ENCODE measurements around the gene CYFIP2. TPM values are rescaled to one million over a fixed set of nuclear protein-coding genes. Genes with fewer than 3 reads are reported as not detected.

CYFIP2 gene
- total RNA-seq, 2 donors from 2014 or later: 363 to 389 TPM

DNA sequence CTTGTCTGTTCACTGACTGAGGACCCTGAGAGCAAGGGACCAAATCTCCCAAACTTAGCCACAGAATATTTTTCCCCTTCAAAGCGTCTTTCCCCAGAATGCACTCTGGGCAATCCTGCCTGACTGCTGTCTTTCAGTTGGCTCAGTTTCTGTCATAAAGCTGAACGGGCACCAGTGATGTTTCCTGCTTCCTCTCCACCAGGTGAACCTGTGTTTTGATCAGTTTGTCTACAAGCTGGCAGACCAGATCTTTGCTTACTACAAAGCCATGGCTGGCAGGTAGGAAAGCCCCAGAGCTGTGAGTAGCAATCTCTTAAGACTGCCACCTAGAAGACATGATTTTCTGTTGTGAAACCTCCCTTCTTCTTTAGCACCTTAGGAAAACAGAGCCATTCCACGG is 61.8 kb downstream of the CYFIP2 start:
- ATAC-seq (peak; percentile 82), DNase-seq (no peak)
- Mint-ChIP-seq H3K27me3 (no peaks in the 10 kb centered on the region), H3K36me3 (ENCODE audit: low read depth) (peaks cover 16% of the 10 kb centered on the region), H3K27ac (peak overlapping the region; percentile 94), H3K4me3 (peak overlapping the region; percentile 71), H3K4me1 (peaks cover 23% of the 10 kb centered on the region)
- no peaks in the 10 kb centered on the region for H3K9me3 ChIP-seq (ENCODE audit: control insufficient read depth, low read length, poor library complexity, severe bottlenecking)

GRCh38 chr5:157328277-157328912 is 62.5 kb downstream of the CYFIP2 start:
- H3K27ac Mint-ChIP-seq: peak overlapping the region; percentile 94
- peaks cover 25% of the 10 kb centered on the region for H3K4me1 Mint-ChIP-seq
- no peaks in the 10 kb centered on the region for H3K9me3 ChIP-seq (ENCODE audit: control insufficient read depth, low read length, poor library complexity, severe bottlenecking)
- no peaks in the 10 kb centered on the region for H3K27me3 Mint-ChIP-seq
- DNase-seq: peak in 2 of 3 donors; percentile 34 to 37
- peak overlapping the region; percentile 71 for H3K4me3 Mint-ChIP-seq
- ATAC-seq: peak; percentile 92
- peaks cover 16% of the 10 kb centered on the region for H3K36me3 Mint-ChIP-seq (ENCODE audit: low read depth)

DNA sequence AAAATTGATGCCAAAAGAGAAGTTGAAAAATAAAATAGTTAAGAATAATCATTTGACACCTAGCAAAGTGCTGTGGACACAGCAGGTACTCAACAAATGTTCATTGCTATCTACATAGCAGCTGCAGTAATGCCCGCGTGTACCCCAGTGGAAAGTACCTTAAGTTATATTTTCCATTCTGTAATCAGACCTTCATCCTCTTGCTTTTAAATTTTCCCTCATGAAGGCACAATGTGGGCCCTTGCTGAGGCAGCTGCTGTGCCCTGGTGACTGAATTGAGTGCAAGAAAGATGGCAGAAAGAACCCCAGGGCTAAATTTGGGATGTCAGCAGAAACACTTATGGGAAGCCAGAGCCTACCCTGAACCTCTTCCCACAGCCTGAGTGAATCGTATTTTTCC is 65.9 kb downstream of the CYFIP2 start:
- no peaks in the 10 kb centered on the region for H3K9me3 ChIP-seq (ENCODE audit: control insufficient read depth, low read length, poor library complexity, severe bottlenecking)
- Mint-ChIP-seq H3K27ac (peak overlapping the region; percentile 60), H3K36me3 (ENCODE audit: low read depth) (peaks cover 14% of the 10 kb centered on the region), H3K27me3 (no peaks in the 10 kb centered on the region), H3K4me1 (peaks cover 26% of the 10 kb centered on the region), H3K4me3 (no peak overlapping the region)
- DNase-seq (no peak), ATAC-seq (no peak)

GRCh38 chr5:157335534-157336422 is 69.9 kb downstream of the CYFIP2 start:
- Mint-ChIP-seq H3K36me3 (ENCODE audit: low read depth) (peaks cover 6% of the 10 kb centered on the region), H3K27me3 (no peaks in the 10 kb centered on the region), H3K4me3 (no peak overlapping the region), H3K27ac (peak overlapping the region; percentile 37), H3K4me1 (peaks cover 7% of the 10 kb centered on the region)
- DNase-seq: no peak
- ATAC-seq: no peak
- H3K9me3 ChIP-seq (ENCODE audit: control insufficient read depth, low read length, poor library complexity, severe bottlenecking): no peaks in the 10 kb centered on the region

- no peak overlapping the region for H3K27ac Mint-ChIP-seq
- H3K36me3 Mint-ChIP-seq (ENCODE audit: low read depth): peaks cover 6% of the 10 kb centered on the region
- ATAC-seq: no peak
Observed at GRCh38 chr5:157336423-157336744, 70.5 kb downstream of the CYFIP2 start.

GRCh38 chr5:157339409-157339808 is 73.5 kb downstream of the CYFIP2 start:
- peaks cover 3% of the 10 kb centered on the region for H3K4me1 Mint-ChIP-seq
- ATAC-seq (no peak), DNase-seq (no peak)
- H3K9me3 ChIP-seq (ENCODE audit: control insufficient read depth, low read length, poor library complexity, severe bottlenecking): no peaks in the 10 kb centered on the region
- H3K36me3 Mint-ChIP-seq (ENCODE audit: low read depth): peaks cover 2% of the 10 kb centered on the region
- no peaks in the 10 kb centered on the region for H3K27me3 Mint-ChIP-seq
- H3K27ac Mint-ChIP-seq: peak overlapping the region; percentile 19
- no peak overlapping the region for H3K4me3 Mint-ChIP-seq

More at GRCh38 chr5:157336423-157336744, 70.5 kb downstream of the CYFIP2 start:
- H3K27me3 Mint-ChIP-seq: no peaks in the 10 kb centered on the region
- no peaks in the 10 kb centered on the region for H3K9me3 ChIP-seq (ENCODE audit: control insufficient read depth, low read length, poor library complexity, severe bottlenecking)
- peaks cover 5% of the 10 kb centered on the region for H3K4me1 Mint-ChIP-seq
- no peak for DNase-seq
- H3K4me3 Mint-ChIP-seq: no peak overlapping the region

DNA sequence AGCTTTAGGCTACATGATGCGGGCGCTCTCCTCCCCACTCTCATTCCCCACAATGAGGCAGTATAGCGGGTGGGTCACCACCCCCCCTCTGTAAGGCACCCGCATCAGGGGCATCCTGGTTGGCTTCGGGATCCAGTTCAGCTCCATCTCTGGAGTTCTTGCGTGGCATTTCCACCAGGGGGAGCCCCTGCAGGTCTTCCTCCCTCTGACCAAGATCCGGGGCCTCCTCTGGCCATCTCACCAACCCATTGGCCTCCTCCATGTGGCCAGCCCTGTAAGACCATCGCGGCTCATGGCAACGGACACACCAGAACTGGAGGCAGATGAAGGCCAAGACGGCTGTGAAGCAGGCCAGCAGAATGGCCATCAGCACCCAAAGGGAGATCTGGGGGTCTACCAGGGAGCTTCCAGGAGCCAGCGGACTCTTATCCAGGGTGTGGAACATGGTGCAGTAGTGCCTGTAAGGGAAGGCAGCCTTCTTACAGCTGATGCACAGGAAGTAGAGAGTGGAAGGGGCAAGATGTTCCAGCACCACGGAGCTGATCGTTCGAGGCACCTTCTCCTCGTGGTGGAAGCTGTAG is 77.0 kb downstream of the CYFIP2 start:
- DNase-seq (peak in 1 of 3 donors; percentile 20), ATAC-seq (peak; percentile 32)
- Mint-ChIP-seq H3K4me3 (no peak overlapping the region), H3K36me3 (ENCODE audit: low read depth) (peaks cover 8% of the 10 kb centered on the region), H3K27me3 (no peaks in the 10 kb centered on the region), H3K27ac (peak overlapping the region; percentile 51), H3K4me1 (peaks cover 19% of the 10 kb centered on the region)
- H3K9me3 ChIP-seq (ENCODE audit: control insufficient read depth, low read length, poor library complexity, severe bottlenecking): no peaks in the 10 kb centered on the region

DNA sequence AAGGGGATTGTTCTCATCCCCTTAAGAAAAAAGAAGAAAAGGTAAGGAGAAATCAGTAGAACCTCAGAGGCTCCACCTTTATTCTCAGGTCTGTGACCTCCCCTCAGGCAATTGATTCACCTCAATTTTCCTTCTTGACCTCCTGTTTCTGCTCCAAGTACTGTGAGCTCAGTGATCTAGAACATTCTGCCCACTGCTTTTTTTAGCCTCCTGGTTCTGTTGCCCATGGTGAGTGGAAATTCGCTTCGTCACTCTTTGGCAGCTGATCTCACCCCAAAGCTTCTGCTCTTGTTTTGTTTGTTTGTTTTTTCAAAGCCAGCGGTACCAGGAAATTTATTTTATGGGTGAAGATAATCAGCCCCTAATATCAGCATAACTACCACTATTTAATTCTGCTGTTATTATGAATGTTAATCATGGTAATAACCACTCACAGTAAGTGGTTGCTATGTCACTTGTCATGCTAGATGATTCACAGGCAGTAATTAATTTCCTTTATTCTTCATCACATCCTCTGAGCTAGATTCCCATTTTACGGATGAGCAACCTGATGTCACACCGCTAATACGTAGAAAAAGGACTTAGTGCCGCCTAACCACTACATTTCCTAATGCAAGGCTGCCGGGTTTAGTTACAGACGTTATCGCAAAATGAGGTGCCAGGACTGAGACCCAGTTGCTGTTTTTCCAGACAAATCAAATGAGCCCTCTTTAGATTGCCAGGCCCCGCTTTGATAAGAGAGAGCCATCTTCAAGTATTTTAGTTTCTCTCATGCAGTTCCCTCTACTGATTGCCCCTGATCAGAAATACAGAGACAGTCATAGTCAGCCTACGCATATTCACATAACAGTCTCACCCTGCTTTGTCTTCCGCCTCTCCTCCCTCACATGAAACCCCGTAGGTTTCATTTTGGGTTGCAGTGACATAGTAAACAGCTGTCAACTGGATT is 78.2 kb downstream of the CYFIP2 start:
- DNase-seq: no peak
- Mint-ChIP-seq H3K27me3 (no peaks in the 10 kb centered on the region), H3K36me3 (ENCODE audit: low read depth) (peaks cover 8% of the 10 kb centered on the region), H3K4me3 (peak overlapping the region; percentile 67), H3K27ac (peak overlapping the region; percentile 87), H3K4me1 (peaks cover 24% of the 10 kb centered on the region)
- no peaks in the 10 kb centered on the region for H3K9me3 ChIP-seq (ENCODE audit: control insufficient read depth, low read length, poor library complexity, severe bottlenecking)
- peak; percentile 78 for ATAC-seq

DNA sequence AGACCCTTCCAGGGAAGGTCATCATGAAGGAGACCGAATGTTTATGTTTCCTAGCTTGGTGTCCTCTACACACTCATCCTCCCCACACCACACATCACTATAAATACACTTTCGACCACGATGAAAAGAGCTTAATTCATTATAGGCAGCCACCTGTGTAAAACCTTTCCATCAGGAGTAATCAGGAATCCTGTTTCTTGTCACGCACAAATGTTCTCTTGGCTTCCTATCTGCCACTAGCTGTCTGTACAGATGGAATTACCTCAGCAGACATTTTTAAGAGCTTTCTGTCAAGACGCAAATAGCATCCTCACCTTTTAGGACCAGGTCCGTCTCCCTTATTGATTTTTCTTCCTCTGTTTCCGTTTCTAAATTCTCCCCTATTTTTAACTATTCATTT is 79.1 kb downstream of the CYFIP2 start:
- Mint-ChIP-seq H3K36me3 (ENCODE audit: low read depth) (peaks cover 9% of the 10 kb centered on the region), H3K4me1 (peaks cover 32% of the 10 kb centered on the region), H3K4me3 (peak overlapping the region; percentile 67), H3K27me3 (no peaks in the 10 kb centered on the region), H3K27ac (peak overlapping the region; percentile 87)
- no peak for ATAC-seq
- H3K9me3 ChIP-seq (ENCODE audit: control insufficient read depth, low read length, poor library complexity, severe bottlenecking): no peaks in the 10 kb centered on the region
- no peak for DNase-seq

- H3K4me1 Mint-ChIP-seq: peaks cover 36% of the 10 kb centered on the region
- H3K27ac Mint-ChIP-seq: peak overlapping the region; percentile 87
- H3K36me3 Mint-ChIP-seq (ENCODE audit: low read depth): peaks cover 10% of the 10 kb centered on the region
- no peak for ATAC-seq
- DNase-seq: no peak
- no peaks in the 10 kb centered on the region for H3K9me3 ChIP-seq (ENCODE audit: control insufficient read depth, low read length, poor library complexity, severe bottlenecking)
- no peak overlapping the region for H3K4me3 Mint-ChIP-seq
- no peaks in the 10 kb centered on the region for H3K27me3 Mint-ChIP-seq
Observed at GRCh38 chr5:157345485-157345884, 79.6 kb downstream of the CYFIP2 start.

DNA sequence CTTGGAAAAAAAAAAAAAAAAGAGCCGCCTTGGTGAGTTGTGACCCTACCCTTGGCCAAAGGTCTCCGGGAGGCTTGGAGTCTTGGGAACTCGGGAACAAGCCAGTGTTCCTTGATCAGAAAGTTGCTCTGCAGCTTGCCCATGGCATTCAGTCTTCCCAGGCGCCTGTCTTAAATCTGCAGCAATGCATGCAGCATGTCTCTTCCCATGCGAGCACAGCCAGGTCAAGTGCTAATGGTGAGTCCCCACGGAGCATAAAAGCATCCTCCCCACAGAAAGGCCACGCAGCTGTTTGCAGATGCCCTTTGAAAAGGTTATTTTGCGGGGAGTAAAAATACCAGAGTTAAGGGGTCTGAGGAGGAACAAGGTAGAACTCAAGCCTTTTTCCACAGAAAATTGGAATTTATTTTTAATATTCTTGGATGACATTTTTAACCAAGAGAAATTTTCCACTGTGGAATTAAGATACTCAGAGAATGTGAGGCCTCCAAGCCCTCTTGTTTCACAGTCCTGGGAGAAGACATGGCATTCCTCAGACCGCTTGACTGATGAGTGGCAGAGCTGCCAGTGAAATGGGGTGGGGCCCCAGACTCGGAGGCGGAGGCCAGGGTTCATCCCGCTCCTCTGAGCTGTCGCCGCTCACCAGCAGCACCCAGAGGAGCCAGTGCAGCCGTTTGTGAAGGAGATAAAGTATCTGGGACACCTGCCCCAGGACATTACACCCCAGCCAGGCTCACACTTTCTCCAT is 81.6 kb downstream of the CYFIP2 start:
- Mint-ChIP-seq H3K4me3 (no peak overlapping the region), H3K36me3 (ENCODE audit: low read depth) (peaks cover 12% of the 10 kb centered on the region), H3K27ac (no peak overlapping the region), H3K4me1 (peaks cover 48% of the 10 kb centered on the region), H3K27me3 (no peaks in the 10 kb centered on the region)
- no peak for ATAC-seq
- DNase-seq: no peak
- no peaks in the 10 kb centered on the region for H3K9me3 ChIP-seq (ENCODE audit: control insufficient read depth, low read length, poor library complexity, severe bottlenecking)

DNA sequence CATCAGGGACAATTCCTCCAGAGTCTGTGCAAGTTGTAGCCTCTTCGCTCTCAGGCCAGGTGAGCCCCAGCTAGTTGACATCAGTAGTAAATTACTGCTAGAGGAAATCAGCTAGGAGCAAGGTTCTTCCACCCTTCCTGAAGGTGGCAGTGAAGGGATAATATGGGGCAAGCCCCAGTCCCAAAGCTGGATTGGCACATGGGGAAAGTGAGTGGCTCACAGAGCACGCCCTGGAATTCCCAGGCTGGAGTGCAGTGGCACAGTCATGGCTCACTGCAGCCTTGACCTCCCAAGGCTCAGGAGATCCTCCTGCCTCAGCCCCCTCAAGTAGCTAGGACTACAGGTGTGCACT is 82.1 kb downstream of the CYFIP2 start:
- Mint-ChIP-seq H3K36me3 (ENCODE audit: low read depth) (peaks cover 15% of the 10 kb centered on the region), H3K4me3 (no peak overlapping the region), H3K27me3 (no peaks in the 10 kb centered on the region), H3K4me1 (peaks cover 52% of the 10 kb centered on the region), H3K27ac (no peak overlapping the region)
- H3K9me3 ChIP-seq (ENCODE audit: control insufficient read depth, low read length, poor library complexity, severe bottlenecking): no peaks in the 10 kb centered on the region
- DNase-seq: no peak
- no peak for ATAC-seq

Data from T-helper 17 cell (primary cell).